Activated CD4-positive, alpha-beta T cell treated with anti-CD3 and anti-CD28 coated beads, Interleukin-2, Interleukin-6, amounts not matched to agents 100 ng/mL and 50 ng/mL, durations not matched to agents 16 hours and 8 hours (primary cell): ENCODE data around the gene AKAP6.
"Not testable (repeated sequence)": the region's sequence is repeated elsewhere in the genome, so short reads cannot be mapped to it uniquely, and the experiment has no call there.

Experiments
- DNase-seq: peaks from one replicate; pipeline ENCODE4 v3.0.0-alpha.2; 2020

Gene AKAP6

DNA sequence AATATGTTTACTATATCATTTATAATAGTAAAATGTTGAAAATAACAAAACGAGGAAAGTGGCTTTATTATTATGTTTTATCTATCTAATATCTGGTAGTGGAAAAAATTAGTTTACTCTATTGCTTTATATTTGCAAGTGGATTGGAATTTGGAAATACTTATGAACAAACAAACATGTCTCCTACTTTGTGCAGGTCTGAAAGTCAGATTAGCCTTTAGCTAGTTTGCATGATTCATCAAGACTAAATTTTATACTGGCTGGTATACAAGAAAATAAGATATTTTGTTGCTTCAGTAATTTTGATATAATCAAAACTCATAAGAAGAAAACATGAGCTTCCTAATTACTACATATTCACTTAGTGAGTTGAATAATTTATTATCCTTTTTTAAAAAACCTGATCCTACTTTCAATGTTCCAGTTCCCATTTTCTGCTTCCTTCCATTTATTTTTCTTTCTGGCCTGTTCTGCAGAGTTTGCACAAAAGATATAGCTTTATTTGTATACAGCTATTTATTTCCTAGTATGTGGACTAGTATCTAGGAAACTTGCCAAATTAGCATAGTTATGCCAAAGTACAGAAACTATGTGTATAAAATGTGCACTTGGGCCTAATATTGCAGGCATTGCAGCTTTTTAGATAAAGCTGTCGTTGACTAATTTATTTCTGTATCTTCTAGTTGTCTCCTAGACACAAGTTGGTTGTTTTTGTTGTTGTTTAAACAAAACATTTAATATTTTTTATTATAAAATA lies 122.0 kb downstream of the AKAP6 start:
- DNase-seq, result no peak

DNA sequence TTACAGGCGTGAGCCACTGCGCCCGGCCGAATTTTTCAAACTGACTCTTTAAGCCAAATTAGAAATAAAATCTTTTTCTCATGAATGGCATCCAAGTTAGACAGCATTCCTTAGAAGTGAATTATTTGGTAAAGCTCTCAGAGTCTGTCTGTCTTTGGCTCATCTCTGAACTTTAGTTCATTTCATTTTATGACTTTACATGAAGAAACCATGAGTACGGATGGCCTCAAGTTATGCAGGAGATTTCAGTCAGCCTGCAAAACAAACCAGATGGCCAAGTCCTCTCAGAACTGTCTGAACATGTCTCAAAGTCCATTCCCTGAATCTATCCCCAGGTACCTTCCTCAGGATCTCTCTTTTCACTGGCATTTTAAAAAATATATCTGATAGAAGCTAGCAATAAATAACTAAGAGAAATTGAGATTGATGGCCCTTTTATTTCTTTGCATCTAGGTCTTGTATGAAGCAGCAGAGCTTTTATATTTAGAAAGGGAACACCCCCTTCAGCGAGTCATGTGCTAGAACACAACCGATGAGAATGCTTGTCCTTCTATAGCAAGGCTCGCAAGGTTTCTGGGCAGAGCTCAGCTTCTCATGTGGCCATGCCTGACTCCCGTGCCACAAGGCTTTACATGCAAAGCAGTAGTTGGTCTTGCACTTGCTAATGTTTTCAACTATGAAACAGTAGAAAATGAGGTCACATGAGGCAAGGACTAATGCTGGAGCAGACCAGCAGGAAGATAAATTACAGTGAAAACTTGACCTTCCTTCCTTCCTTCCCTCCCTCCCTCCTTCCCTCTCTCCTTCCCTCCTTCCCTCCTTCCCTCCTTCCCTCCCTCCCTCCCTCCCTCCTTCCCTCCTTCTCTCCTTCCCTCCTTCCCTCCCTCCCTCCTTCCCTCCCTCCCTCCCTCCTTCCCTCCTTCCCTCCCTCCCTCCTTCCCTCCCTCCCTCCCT lies 125.0 kb downstream of the AKAP6 start:
- DNase-seq, result no peak

DNA sequence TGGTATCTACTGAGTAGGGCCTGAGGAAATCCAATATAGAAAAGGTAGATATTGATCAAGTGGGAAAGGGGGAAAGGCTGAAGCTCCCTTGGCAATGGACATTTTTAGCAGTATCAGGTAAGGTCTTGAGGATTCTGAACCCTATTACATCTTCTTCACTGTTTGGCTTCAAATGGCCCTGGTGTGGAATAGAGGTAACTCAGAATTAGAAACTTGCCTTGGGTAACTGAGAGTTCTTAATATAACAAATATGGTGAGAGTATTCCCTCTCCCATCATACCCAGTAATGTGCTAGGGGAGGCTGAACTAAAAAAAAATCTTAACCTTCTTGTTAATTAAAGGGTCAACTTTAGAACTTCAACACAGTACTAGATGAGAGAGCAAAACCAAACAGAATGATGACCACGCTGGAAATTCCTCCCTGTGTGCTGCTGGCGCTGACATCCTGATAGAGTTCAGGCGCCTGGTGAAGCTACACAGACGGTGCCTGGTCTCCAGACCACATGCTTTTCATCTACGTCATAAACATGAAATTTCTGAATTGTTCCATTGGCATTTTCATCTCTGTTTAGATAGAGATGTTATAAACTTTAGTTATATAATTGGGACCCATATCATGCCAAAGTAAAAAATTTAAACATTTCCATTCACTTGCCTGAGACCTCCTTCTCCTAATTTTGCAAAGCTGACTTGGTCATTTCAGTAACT lies 128.3 kb downstream of the AKAP6 start:
- DNase-seq, result no peak

DNA sequence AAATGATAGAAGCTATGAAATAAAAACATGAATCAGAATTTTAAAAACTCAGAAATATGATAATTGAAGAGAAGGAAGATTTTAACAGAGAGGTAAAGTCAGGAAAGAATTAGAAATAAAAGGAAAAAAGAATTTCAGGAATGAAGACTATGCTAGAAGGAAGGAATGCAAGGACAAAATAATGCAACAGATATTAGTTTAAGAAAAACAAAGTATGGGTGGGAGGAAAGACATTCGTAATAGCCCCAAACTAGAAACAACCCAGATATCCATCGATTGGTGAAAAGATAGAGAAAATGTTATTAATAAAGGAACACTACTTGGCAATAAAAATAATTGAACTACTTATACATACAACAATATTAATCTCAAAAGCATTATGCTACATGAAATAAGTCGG lies 129.6 kb downstream of the AKAP6 start:
- no peak for DNase-seq

DNA sequence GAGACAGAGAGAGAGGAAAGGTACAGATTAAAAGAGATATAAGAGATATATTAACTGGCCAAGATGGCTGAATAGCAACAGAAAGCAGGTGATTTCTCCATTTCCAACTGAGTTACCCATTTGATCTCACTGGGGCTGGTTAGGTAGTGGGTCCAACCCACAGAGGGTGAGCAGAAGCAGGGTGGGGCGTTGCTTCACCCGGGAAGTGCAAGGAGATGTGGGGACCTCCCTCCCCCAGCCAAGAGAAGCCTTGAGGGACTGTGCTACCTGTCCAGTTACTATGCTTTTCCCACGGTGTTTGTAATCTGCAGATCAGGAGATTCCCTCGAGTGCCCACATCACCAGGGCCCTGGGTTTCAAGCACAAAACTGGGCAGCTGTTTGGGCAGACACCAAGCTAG lies 131.2 kb downstream of the AKAP6 start:
- DNase-seq, result no peak

DNA sequence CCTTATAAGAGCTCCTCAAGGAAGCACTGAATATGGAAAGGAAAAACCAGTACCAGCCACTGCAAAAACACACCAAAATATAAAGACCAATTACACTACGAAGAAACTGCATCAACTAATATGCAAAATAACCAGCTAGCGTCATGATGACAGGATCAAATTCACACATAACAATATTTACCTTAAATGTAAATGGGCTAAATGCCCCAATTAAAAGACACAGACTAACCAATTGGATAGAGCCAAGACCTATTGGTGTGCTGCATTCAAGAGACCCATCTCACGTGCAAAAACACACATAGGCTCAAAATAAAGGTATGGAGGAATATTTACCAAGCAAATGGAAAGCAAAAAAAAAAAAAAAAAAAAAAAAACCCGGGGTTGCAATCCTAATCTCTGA lies 133.5 kb downstream of the AKAP6 start:
- DNase-seq, result not testable (repeated sequence)

DNA sequence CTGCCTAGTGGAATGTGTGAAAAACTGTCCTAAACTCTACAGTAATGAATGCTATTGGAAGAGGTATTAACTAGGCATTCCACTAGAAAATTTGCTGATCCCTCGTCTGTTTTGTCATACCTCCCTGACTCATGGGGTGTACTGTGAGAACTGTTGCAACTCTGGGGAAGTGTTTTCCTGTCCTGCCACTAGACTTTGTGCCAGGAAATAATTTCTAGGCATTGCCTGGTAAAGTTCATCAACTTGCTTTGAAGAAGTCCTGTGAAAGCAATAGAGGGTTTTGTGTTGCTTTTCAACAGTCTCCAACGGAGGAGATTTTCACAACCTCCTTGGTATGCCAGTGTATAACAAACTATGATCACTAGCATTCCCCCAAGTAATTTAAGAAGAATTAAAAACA lies 139.9 kb downstream of the AKAP6 start:
- no peak for DNase-seq

DNA sequence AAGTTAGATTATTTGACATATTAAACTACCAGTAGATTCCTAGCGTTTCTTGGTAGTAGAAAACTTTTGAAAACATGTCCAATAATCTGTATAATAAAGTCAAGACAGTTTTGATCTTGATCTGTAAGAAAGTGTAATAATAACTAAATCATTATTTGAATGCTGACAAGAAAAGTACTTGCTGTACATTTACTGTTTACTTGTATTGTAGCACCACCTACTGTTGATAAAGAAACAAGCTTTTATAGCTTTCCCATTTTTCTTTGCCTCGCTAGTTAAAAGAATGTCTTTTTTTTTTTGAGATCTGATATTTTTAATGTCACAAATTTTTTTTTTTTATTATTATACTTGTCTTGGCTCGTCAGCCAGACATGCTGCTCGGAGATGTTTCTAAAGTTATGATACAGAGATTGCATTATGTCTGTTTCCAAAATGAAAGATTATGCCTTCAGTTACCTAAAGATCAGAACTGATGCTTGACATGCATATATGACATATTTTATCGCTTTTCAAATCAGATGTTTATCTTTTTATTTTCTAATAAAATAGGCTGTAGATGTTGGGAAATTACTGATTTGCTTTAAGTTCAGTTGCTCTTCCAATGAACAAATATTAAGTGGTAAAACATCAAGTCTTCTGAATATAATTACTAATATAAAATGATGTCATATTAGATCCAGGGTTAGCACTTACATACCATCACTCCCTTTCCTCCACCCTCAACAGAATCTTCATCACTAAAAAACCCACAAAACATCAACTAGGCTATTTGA lies 140.5 kb downstream of the AKAP6 start:
- peak; percentile 9 for DNase-seq

DNA sequence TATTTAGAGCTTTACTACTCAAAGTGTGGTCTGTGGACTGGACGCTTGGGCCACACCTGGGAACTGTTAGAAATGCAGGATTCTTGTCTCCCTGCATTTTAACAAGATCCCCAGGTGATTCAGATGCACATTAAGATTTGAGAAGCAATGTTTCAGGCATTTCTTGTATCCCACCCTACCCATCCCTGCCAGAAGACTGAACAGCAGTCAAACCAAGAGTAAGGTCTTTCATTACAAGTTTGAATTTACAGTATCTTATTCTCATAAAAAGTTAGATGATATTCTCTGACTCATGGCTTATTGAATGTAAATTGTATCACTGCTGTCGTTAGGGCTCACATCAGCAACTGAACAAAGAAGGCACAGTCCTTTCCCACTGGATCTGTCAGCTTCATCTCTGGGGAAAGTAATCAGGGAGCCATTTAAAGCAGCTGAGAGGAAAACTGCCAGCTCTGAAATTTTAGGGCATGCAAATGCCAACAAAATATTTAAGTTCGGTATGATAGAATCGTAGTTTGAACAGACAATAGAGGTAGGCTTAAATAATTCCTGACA lies 141.1 kb downstream of the AKAP6 start:
- DNase-seq, result no peak

DNA sequence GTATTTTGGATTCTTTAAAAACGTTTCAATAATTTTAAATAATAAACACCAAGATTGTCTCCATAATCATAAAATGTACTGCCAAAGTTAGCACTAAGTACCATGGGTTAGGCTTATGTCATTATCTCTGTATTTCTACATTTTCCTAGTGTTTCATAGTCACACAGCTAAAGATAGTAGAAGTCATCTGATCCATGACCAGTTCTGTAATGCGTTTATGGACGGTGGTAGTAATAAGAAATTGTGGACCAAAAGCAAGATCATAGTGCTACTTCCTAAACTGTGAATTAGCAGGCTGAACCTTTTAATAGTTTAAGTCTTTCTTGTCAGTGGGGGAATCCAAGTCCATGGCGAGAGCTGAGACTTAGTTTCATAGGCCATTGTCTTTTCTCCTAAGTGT lies 142.1 kb downstream of the AKAP6 start:
- DNase-seq, result no peak

DNA sequence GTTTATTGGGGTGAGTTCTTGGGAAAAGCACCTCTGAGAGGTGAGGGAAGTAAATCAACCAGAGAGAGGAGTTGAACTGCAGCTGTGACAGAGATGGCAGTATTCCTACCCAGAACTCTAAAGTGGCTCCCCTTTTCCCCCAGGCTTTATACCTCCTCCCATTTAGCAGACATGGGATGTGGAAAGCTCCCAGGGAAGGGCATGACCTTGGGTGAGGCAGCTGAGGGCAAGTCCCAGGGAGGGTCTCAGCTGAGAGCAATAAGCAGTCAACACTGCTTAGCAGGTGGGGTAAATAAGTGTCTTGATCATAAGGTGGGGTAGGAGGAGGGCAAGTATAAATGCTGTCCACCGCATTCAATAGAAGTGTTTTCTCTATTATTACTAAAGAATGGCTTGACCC lies 143.0 kb downstream of the AKAP6 start:
- no peak for DNase-seq

DNA sequence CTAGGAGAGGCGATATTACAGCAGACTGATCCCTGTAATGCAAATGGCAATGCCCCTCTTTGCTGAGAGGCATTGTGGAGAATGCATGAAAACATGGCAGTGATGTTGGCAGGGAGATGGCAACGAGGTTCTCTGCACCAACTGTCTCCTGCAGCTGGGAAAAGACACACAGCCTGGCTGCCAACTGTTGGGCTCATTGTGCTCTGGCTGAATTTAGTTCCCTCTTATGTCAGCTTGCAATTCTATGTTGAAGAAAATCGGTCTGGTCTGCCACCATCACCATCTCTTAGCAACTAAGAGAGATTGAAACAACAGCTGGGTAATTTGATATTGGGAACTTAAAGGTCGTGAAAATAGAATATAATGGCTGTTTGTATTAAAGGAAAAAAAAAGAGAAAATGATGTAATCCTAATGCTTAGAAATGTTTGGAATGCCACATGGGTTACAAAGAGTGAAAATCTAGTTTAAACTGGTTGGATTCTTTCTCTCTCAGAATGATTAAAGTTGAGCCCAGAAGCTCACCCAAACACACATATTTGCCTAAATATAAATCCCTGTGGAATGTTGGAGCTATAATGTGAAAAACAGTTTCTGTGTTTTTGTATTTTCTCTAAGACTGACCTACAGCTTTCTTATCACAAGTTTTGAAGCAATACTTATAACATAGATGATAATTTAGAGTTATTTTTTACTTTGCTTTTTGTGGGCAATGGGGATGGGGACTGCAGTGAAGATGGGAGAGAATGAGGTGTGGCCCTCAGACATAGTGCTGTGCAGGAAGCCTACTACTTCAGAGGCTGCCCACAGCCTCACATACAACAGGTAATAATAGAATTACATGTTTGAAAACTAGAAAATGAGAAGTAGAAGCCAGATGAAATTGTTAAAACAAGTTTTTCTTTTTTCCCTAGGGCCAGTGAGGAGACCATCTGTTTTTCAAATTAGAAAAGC lies 143.7 kb downstream of the AKAP6 start:
- DNase-seq, result no peak

DNA sequence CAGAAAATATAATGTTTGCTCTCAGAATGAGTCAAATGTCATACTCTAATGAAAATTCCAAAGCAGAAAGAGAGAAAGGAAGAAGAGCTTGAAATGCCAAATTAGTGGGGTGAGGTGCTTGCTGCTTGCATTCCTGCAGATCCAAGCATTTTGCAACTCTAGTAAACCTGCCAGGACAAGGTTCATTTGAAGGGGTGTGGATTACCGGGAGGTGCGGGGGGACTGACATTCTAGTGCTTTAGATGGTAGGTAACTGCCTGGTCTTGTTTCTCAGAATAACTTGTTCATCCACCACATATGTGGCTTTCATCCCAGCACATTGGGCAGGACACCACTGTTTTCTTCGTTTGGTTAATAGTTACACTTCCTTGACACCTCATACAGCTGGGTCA lies 144.4 kb downstream of the AKAP6 start:
- DNase-seq, result no peak

DNA sequence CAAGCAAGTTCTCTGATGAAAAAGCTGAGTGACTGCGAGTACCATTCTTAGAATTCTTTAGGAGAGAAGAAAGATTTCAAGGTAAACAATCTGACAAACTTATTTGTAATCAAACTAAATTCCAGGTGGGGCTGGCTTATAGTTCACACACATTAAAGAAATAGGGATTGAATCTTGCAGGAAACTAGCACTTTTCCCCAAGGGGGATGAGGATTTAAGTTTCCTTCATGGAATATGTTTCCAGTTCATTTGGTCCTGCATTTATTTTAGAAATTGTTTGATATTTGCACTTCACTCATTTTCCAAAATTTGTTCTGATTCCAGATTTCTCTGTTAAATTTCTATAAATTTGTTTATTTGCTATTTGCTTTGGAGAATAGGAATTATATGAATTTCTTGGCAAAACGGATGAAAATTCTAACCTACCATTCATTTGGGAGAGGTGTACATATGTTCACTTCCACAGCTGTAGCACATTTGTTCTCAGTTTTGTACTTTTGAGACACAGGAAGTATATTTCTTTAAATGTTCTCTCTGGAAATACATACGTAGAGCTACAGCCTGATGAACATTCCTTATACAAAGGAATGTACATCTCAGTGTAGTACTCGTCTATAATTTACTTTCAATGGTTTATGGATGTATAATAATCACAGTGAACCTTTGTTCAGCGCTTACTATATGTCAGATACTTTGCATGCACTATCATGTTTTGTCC lies 145.5 kb downstream of the AKAP6 start:
- no peak for DNase-seq

DNA sequence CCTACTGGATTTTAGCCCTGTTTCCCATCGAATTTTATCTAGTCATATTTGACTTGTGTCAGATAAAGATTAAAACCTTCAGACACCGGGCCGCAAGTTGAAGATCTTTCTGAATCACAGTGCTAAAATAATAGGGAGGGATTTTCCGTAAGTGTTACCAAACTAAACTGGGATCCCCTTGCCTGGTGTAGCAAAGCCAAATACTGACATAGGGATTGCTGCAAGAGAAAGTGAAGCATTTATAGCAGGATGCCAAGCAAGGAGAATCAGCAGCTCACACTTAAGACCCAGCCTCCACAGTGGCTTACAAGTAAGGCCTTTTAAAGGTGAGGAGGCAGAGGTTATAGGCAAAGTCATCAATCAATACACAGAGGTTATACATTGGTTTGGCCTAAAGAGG lies 147.4 kb downstream of the AKAP6 start:
- DNase-seq, result no peak

DNA sequence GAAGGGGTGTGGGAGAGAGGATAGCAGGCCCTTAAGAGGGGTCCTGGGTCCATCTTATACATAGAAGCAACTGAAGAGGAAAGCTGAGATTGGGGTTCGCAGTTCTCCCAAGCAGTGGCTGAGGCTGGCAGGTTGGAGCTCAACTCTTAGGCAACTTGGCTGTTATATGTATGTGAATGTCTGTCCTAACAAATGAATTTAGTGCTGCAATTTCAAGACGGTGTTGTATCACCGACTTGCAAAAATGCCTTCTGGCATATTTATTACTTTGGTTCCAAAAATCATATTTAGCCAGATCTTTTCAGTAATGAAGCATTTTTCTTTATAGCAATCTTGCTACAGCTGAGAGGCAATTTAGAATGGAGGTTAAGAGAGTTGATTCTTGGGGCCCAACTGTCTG lies 148.3 kb downstream of the AKAP6 start:
- DNase-seq, result no peak

DNA sequence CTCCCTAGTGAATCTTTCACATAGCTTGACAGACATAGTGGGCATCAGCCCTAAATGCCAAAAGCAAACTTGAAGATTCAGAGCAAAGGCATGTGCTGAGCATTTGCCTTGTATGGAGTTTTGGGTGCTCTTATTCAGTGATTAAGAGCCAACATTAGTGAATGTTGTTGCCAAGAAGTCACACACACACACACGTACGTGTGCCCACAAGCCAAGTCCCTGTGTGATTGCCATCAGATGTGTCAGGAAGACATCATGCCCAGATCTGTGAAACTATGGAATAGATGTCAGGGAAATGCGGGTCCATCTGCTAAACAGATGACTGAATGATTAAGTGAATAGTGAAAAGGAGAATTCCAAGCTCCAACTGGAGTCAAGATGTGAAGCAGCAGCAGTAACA lies 149.0 kb downstream of the AKAP6 start:
- DNase-seq, result no peak

DNA sequence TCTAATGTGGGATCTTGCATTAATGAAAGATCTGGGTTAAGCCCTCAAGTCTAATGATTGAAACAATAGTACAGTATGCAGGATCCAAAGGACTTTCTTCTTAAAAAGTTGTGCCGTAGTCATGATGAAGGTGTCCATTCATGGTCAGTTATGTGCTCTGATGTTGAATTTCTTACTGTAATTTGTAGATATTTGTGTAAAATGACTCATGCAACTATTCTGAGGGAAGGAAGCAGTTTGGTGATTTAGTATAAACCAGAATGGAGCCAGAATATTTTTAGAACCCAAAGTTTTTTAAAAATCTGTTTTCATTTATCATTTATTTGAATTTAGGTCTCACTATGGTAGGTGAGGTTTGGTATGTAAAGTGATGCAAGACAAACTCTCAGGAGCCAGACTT lies 151.2 kb downstream of the AKAP6 start:
- DNase-seq, result no peak

DNA sequence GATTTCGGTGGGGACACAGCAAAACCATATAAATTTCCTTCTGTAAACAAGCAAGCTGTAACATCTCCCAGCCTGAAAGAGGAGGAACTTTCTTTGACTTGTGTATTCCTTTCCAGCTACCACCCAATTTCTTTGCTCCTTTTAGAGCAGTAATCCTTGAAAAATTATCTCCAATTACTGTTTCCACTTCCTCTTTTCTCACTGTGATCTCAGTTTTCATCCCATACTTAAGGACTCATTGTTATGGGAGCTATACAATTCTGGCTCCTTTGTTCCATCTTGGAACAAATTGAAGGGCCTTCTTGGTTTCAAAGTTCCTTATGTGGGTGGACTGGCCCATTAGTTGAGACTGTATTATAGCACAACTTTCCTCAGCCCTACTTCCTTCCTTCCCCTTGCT lies 152.6 kb downstream of the AKAP6 start:
- no peak for DNase-seq

DNA sequence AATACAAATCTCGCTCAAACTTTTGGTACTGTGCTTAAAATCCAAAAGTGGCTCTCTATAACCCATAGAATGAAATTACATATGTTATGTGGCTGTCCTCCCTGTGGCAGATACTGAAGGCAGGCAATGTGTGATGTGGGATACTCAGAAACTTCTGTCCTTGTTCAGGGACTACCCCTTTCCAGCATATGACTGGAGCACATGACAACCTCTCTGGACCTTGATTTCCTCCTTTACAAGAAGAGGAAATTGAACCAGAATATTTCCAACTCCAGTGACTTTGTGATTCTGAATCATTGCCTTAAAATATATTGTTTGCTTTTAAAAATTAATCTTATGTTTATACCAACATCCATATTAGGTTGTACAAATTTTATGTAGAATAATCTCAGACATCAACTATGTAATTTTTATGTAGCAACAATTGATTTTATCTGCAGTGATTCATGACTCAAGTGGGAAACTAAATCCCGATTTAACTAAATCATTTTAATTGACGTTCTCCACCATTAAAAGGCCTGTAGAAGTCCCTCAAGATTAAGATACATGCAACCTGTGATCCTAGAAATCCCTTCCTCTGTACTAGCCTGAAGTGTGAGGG lies 162.4 kb downstream of the AKAP6 start:
- no peak for DNase-seq
